IPS DF 4.7 (cell line): ENCODE measurements around the gene CAT.

Experiments
- DNase-seq: peaks from one replicate; pipeline ENCODE4 v3.0.0-alpha.2; 2013; ENCODE audit warnings: low spot score; ENCODE audit errors: extremely low read depth

Gene CAT

DNA sequence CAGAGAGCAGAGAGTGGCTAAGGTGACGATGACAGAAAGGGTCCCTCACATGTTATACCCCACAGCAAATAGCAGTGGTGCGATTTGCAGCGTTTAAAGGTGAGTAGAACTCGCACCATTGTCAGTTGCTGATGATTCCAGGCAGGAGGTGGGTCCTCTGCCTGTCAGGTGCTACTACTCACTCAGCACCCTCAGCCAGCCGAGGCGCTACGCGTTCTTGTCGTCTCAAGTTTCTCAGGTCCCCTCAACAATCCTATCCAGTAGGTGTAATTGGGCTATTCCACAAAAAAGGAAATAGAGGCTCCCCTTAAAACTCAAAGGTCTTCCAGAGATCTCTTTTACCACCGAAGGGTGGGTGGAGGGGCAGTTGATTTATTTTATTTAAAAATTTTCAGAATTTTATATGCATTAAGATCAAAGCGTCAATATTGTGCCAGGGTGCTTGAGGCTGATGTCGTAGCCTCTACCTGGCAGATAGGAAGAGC, 56.5 kb downstream of the CAT start:
- no peak for DNase-seq

DNA sequence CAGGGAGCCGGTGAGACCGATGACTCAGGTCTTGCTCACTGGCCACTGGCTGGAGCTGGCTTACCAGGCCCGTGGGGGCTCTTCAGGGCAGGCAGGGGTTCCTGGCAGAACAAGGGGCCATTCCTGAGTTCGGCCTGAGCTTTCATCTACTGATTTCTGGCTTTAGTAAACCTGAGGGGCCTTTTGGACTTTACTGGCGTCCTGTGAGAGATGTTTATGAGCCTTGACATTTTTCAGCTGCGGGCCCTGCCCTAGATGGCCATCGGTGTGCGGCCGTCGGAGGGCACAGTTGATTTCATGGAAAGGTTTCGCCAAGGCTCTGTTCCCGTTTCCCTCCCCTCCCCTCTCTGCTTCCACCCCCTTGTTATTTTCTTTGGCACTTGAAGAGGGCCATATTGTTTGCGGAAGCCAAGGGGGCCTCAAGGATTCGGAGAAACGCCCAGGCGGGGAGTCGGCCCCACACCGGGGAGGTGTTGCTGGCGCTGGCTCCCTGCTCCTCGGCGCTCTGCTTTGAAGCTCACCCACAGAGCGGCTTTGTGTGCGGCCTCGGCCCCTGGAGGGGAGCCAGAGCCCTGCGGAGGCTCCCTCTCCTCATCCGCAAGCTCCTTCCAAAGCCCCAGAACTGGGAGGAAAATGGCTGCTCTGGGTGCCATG, 57.1 kb downstream of the CAT start:
- DNase-seq = no peak

DNA sequence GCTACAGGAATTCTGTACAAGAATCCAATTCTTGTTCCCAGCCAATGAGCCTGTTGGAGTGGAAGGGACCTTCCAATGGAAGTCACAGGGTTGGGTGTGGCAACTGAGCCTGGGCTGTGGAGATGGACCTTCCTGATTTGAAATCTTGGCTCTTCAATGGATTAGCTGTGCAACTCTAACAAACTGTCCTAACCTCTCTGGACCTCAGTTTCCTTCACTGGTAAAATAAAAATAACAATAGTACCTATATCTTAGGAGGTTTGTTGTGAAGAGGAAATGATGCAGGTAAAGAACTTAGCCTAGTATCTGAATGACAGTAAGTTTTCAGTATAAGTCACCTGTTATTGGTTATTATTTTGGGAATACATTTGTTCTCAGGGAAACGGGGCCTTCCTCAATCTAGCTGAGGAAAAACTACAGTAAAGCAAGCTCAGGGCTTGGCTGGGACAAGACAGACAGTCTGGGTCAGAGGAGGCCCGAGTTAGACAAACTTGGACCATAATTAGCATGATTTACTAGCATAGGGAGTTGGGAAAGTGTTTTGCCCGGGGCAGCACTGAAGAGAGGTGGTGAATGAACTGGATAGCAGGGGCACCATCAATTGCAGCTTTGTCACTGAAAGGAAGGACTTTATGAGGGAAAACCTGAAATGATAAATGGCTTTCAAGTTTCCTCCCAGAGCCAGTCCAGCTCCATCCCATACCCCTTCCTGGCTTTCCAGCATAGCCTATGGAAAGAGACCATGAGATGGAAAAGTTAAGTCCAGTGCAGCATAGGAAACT, 61.2 kb downstream of the CAT start:
- DNase-seq = no peak

DNA sequence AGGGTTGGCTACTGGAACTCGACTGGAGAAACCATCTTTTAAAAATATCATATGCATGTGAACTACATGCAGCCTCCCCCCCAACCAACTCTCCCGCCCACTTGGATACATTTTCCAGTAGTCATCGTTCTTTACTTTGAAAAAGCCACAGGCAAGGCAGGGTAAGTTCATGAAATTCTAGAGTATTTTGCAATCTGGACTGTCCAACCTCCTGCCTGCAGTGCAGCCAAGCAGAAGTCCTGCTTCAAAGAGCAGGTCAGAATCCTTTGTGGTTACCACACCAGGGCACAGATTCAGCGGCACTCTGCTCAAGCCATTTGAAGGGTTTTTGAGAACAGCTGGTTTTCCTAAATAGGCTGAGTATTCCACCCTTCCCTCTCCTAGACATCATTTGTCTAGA, 62.8 kb downstream of the CAT start:
- no peak for DNase-seq

DNA sequence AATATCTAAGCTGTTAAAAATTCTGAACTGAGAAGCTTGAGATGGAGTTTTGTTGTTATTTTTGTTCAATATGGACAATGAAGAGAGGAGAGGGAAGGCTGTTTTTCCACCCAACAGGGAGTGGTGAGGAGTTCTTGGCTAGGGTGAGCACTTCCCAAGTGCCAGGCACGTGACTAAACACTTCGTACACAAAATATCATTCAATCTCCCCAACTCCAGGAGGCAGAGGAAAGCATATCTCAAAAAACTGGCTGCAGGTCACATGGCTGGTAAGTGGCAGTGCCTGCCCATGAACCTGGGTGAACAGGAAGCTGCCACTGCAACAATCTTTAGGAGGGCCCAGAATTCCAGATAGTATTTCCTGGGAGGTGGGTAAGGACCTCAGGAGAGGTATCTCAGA, 63.2 kb downstream of the CAT start:
- no peak for DNase-seq

DNA sequence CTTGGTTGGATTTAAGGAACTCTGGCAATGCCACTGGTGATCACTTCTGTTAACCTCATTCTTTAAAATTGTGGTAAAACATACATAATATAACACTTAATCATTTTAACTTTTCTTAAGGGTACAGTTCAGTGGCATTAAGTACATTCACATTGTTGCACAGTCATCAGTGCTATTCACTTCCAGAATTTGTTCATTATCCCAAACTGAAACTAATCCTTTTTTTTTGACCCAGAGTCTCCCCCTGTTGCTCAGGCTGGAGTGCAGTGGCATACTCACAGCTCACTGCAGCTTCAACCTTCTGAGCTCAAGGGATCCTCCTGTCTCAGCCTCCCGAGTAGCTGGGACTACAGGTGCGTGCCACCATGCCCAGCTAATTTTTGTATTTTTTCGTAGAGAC, 64.2 kb downstream of the CAT start:
- no peak for DNase-seq

DNA sequence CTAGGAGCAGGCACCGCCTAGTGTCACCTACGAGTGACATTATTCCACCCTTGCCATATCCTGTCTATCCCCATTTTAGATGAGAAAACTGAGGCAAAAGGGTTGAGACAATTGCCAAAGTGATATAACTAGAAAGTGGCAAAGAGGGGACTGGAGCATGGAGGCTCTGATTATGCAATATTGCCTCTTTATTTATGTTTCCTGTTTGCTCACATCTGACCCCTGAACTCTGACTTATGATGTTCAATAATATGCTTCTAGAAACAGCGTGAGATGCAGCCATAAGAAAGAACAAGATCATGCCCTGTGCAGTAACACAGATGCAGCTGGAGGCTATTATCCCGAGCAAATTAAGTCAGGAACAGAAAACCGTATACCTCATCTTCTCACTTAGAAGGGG, 67.1 kb downstream of the CAT start:
- DNase-seq = no peak

DNA sequence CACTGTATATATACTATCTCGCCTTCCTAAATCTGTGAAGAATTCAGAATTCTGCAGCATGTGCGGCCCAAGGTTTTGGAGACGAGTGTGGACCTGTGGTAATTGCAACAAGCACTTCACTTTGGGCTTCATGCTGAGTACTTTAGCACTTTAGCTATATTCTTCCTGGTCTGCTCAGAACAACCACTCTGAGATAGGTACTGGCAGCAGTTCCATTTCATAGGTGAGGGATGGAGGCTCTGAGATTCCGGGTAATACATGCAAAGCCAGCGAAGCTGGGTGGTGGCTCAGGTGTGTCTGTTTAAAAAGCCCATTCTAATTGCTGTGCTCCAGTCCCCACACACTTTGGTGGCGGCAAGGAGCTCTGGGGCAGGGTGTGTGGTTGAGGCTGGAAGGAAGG, 68.4 kb downstream of the CAT start:
- DNase-seq = no peak

DNA sequence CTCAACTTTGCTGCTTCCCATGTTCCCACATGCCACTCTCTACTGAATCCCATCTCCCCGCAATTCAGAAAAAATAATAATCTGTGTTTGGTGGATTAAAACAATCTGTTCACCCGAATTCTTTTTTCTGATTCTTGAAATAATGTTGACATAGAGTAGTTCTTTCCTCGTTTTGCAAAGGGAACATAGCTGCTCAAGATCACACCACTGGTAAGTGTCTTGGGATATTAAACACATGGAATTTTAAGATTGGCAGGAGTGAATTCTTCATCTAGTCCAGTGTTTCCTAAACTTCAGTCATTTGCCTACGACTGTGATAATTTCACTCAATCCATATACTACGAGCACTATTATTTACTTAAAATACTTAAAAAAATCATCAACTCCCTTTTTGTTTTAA, 68.9 kb downstream of the CAT start:
- DNase-seq = no peak

DNA sequence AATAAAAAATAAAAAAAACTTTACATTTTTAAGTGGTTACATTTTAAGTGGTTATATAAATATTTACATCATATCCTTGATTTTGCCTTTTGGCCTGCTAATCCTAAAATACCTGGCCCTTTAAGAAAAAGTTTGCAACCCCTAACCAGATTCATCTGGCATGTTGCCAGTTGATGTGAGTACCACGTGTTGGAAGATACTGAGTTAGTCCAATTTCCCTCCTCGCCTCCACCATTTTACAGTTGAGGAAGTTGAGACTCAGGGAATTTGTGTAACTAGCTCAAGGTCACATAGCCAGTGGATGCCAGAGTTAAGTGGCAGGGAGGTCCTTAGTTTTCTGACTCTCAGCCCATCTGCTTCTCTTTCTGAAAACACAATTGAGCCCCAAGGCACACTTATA, 69.8 kb downstream of the CAT start:
- no peak for DNase-seq

DNA sequence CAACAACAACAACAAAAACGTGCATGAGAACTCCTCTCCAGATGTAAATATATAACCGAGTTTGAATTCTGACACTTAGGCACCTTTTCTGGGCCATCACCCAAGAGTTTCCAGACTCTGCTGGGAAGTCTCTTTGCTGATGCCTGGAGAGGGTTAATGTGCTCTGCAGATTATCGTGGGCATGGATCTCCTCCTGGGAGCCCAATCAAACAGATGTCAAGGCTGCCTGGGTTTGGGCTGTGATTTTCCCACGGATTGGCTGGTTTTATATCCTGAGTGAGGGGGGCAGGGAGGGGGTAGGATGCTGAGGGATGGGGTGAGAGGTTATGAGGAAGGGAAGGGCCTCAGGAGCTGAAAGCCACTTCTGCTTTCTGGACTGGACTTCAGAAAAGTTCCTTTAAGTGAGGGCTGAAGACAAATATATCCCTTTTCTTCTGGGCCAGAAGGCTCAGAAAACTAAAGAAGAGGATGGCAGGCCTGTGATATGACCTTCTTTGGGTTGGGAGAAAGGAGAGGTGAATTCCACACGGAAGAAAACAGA, 70.7 kb downstream of the CAT start:
- DNase-seq = no peak

DNA sequence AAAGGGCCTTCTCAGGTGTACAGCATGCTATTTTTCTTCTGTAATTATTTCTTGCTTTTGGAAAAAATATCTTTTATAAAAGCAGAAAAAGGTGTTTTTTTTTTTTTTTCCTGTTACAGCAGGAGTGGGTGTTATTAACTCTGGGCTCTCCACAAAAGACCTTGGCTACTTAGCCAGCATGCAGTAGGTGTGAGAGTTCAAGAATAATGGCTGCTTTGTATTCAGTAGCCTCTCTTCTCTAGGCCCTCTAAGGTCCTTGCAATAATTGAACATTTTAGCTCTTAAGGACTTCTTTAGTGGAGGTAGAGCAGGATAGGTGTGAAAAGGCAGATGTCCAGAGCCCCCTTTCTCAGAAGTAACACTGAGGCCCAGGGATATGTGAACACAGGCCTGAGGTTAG, 71.5 kb downstream of the CAT start:
- no peak for DNase-seq

DNA sequence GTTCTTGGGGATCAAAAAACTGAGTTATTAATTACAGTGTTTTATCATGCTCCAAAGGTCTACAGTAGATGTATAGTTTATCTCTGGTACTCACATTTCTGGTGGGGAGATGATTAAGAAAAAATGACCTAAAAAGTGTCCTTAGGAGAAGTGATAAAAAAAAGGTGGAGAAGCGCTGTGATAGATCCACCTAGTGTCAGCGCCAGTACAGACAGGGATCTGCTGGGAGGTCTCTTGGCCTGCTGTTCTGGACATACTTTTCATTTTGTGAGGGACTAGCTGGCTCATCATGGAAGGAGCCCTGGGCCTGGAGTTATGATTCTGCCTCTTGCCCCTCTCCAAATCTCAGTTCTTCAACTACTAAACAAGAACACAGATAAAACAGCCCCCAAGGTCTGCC, 71.9 kb downstream of the CAT start:
- no peak for DNase-seq

DNA sequence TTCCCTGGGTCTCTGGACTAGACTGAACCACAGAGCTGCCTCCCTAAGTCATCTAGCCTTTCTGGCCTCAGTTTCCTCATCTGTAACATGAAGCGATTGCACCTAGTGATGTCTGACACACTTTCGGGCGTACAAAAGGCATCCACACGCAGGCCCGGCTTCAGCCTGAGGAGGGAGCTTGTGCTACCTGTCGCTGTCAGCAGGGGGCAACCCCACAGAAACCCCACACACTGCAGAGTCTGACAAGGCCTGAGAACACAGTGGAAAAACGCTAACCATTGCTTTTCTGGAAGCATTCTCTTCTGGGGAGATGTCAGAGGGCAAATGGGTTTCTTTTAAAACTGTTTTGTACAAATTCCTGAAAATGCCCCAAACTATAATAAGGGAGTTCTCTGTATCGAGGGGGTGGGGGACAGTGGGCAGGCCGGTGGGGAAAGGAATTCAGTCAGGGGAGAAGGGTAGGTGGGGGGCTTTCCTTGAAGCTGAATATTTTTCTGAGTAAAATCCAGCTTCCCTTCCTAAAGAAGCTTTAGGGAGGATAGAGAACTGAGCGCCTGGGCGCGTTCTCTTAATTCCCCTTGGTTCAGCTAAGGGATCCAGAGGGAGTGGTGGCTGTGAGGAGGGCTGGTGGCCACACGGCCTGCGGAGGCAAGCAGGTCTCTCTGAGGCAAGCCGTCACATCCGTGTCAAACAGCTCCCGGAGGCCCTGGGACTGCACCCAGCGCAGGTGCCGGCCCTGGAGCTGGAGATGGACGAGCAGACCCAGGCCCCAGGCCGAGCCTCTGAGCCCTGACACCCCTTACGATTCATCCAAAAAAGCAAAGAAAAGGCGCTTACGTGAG, 74.3 kb downstream of the CAT start:
- DNase-seq = peak; percentile 30

DNA sequence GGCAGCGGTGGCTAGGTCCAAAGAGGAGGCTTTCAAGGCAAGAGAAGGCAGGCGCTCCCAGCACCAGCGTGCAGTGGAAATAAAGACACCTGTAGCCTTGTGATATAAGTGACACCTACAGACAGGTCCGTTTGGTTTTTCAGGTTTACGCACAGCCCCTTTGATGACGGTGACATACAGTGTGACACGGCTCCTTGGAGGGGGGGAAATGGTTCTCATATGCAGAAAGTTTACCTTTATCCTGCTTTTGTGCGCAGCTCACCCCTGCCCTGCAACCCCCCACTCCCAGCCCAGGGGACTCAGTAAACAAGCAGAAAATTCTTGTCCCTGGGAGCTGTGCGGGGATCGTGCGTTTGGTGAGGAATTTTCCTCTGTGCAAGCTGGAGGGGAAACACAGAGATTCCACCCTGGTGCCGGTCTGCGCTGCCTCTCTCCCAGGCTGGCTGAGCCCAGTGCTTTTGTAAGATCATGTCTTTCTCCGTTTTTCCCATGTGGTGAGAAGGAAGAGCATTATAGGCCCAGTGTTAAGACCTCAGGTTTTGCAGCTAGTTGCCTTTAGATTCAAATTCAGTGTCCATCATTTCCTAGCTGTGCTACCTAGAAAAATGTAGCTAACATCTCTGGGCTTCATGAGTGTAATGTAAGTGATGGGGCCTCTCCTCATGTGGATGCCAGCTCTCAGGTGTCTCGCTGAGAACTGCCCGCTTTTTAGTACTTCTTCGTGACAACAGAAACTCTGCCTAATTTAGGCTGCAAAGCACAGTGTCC, 75.1 kb downstream of the CAT start, which contains the start of gene ELF5:
Gene ELF5 (minus strand): TSS at position 113 of the 768 bp plus-strand sequence. CDS start 8,045 bp downstream, outside the sequence.
- DNase-seq = no peak

DNA sequence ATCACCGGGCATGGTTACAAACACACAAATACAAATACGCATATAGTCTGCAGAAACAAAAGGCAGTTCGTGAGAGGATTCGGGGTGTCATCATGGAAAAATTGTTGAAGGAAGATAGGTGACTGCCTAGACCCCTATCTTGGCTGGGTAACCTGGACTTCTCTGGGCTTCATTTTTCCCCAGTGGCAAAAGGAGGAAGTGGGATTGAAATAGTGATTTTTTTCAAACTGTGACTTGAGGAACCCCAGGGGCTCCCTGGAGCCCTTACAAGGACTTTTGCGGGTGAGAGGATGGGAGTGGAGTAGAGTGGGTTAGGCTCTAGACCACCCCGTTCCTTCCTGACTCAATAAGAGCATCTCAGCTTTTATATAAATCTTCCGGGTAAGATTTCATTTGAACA, 75.9 kb downstream of the CAT start:
- DNase-seq = no peak

DNA sequence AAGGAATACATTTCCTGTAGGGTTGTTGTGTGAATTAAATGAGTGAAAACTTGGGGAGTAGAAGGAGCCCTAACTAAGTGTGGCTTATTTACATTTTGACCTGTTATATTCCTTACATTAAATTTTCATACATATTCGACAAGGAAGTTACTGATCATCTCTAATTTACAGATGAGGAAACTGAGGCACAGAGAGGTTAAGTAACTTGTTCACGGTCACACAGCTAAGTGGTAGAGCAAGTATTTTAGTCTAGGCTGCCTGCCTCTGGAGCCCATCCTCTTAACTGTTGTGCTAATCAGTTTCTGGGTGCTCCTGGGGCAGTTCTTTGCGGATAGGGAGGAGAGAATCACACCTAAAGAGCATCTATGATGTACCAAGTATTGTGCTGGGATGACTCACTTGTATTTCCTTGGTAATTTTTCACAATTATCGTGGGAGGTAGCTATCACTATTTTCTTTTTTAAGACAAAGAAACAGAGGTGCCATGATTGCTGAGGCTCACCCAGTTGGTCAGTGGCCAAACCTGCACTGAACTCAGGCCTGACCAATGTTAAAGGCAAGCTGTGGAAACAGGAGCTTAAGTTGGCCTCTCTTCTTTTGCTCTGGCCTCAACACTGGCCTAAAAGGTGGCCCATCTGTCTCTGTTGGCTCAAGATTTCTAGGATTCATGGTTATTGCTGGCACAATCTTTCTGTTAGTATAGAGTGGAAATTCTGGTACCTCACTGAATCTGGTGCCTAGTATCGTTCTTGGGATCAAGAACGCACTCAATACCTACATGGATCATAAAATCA, 77.7 kb downstream of the CAT start:
- DNase-seq = no peak

DNA sequence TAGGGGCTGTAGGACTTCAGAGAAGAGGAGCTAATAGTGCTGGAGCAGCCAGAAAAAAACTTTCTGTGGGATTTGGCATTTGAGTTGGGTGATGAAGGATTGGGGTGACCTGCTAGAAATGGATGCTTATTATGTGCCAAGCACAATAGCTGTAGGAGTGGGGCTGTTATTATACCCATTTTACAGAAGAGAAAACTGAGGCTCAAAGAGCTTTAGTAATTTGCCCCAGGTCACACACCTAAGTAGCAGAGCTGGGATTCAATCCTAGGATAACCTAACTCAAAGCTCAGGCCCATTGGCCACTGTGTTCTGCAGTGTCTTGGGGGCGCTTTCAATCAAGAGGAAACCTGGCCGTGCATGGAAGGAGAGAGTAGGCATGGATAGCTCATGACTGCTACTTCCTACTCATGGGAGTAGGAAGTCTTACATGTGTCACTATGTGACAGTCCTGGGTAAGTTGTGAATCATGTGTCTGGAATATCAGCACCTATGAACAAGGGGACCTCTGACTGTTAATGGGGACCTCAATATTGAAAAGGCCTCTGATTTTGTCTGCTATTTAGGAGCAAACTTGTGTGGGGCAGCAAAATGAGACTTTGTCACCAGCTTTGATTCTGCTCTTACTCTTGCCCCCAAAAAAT, 81.0 kb downstream of the CAT start:
- DNase-seq = no peak

DNA sequence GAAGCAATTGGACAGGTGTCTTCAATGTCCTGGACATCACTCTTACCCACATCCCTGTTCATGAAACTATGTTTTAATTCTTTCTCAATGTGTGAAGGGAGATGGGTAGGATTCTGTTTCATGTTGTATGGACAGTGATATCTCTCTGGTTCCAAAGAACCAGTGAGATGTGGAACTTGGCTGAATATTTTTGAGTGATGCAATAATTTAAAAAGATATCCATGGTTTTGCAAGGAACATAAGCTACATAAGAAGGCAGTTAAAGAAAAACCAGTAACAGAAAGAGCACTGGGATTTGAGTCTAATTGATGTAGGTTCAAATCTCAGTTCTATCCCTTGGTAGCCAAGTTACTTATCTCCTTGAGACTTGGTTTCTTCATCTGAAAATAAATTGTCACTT, 82.5 kb downstream of the CAT start:
- DNase-seq = no peak
